Endothelial cell of umbilical vein (primary cell): Measurements from ENCODE around the gene NR3C2. TPM values are rescaled to one million over a fixed set of nuclear protein-coding genes. Genes with fewer than 3 reads are reported as not detected.

ENCODE experiments used
- BruUV-seq: library from RNA; stranded (reverse); fragments of 400-500 nt; replicated peaks from 2 replicates; lab custom pipeline; 2021; lab: Mats Ljungman, UMichigan
- CTCF ChIA-PET: fragments of 300-600, 350-600 bp; sonication (Branson Sonifier 250); formaldehyde crosslinking; loops from one replicate; lab custom pipeline; 2021; ENCODE audit warnings: antibody characterized with exemption, inconsistent platforms; lab: Charles Lee
- POLR2A ChIA-PET: fragments of 300-600, 350-600 bp; sonication (Branson Sonifier 250); formaldehyde crosslinking; loops from one replicate; lab custom pipeline; 2021; ENCODE audit warnings: antibody characterized with exemption, inconsistent platforms; lab: Charles Lee
- DNase-seq: peaks from one replicate; pipeline ENCODE4 v3.0.0-alpha.2; 2011; ENCODE audit warnings: low read depth, low spot score
- FAIRE-seq: peaks from 2 replicates; lab custom pipeline; 2011; peaks lifted over from hg19 to GRCh38; lab: Jason Lieb, UNC
- H2AFZ ChIP-seq: 2 replicates; pipeline ENCODE4 v1.6.0; 2012; ENCODE audit warnings: low read depth, low read length, control low read depth, inconsistent platforms
- H3K27ac ChIP-seq: 2 replicates; pipeline ENCODE4 v1.5.1; 2011; ENCODE audit warnings: low read depth, mild to moderate bottlenecking, control low read depth, low read length, moderate library complexity; ENCODE audit not compliant: insufficient read depth
- H3K27me3 ChIP-seq, 2 experiments: 2 replicates each; pipeline versions ENCODE4 v1.6.0 to v1.6.1; 2011; ENCODE audit warnings: low read length in 2 of 2, mixed read lengths in 1 of 2; ENCODE audit not compliant: control insufficient read depth in 2 of 2, insufficient read depth in 2 of 2
- H3K36me3 ChIP-seq, 2 experiments: 2 replicates in 1 of 2; 3 replicates in 1 of 2; pipeline ENCODE4 v1.5.1; 2011; ENCODE audit warnings: low read length in 2 of 2, mild to moderate bottlenecking in 1 of 2, moderate library complexity in 1 of 2; ENCODE audit not compliant: control insufficient read depth in 2 of 2, insufficient read depth in 2 of 2; ENCODE audit errors: extremely low read depth in 1 of 2
- H3K4me1 ChIP-seq: 3 replicates; pipeline ENCODE4 v1.5.1; 2011; ENCODE audit warnings: mild to moderate bottlenecking, low read length; ENCODE audit not compliant: control insufficient read depth, insufficient read depth; ENCODE audit errors: extremely low read depth
- H3K4me2 ChIP-seq: 2 replicates; pipeline ENCODE4 v1.6.1; 2011; ENCODE audit warnings: low read length, control low read depth, mixed read lengths; ENCODE audit not compliant: insufficient read depth
- H3K4me3 ChIP-seq, 3 experiments: fragments of 200-600 bp in 1 of 3; sonication (generic), shearing (Covaris generic) in 1 of 3; replicated peaks in 1 of 3; 2 replicates each; pipeline ENCODE4 v1.5.1; 2011 to 2016; ENCODE audit warnings: control low read depth in 3 of 3, low read length in 3 of 3, mild to moderate bottlenecking in 2 of 3, inconsistent platforms in 1 of 3, low read depth in 1 of 3, moderate library complexity in 1 of 3; ENCODE audit not compliant: insufficient read depth in 1 of 3
- H3K79me2 ChIP-seq: 2 replicates; pipeline ENCODE4 v1.6.0; 2012; ENCODE audit warnings: low read length, inconsistent platforms; ENCODE audit not compliant: control insufficient read depth, insufficient read depth
- H3K9ac ChIP-seq: replicated peaks from 2 replicates; pipeline ENCODE3; 2011; ENCODE audit warnings: low read length, control low read depth; ENCODE audit not compliant: insufficient read depth; ENCODE audit errors: extremely low read depth
- H3K9me1 ChIP-seq: replicated peaks from 3 replicates; pipeline ENCODE4 v1.6.0; 2011; ENCODE audit warnings: mild to moderate bottlenecking, low read length; ENCODE audit not compliant: control insufficient read depth, insufficient read depth; ENCODE audit errors: extremely low read depth
- H3K9me3 ChIP-seq: replicated peaks from 2 replicates; pipeline ENCODE4 v1.5.1; 2012; ENCODE audit warnings: low read length, inconsistent platforms; ENCODE audit not compliant: control insufficient read depth, insufficient read depth
- H4K20me1 ChIP-seq: replicated peaks from 2 replicates; pipeline ENCODE3; 2011; ENCODE audit warnings: mild to moderate bottlenecking, low read length; ENCODE audit not compliant: control insufficient read depth, insufficient read depth; ENCODE audit errors: extremely low read depth
- EZH2 ChIP-seq: IDR thresholded peaks from 2 replicates; pipeline ENCODE4 v1.6.1; 2012; ENCODE audit warnings: borderline replicate concordance, low read depth, mild to moderate bottlenecking, moderate library complexity, low read length, inconsistent platforms; ENCODE audit not compliant: severe bottlenecking
- FOS ChIP-seq: IDR thresholded peaks from 2 replicates; pipeline ENCODE4 v1.6.1; 2011; ENCODE audit warnings: mild to moderate bottlenecking, low read length, moderate library complexity, borderline replicate concordance; ENCODE audit not compliant: insufficient read depth
- GATA2 ChIP-seq: IDR thresholded peaks from 2 replicates; pipeline ENCODE4 v1.7.0; 2011; ENCODE audit warnings: low read depth, mild to moderate bottlenecking, moderate library complexity, mixed read lengths, low read length; ENCODE audit not compliant: insufficient read length, insufficient read depth
- JUN ChIP-seq: IDR thresholded peaks from 2 replicates; pipeline ENCODE4 v1.6.1; 2011; ENCODE audit warnings: borderline replicate concordance, low read depth; ENCODE audit not compliant: insufficient read length, insufficient read depth
- MYC ChIP-seq: IDR thresholded peaks from one replicate; pipeline ENCODE4 v1.6.1; 2011; ENCODE audit warnings: mild to moderate bottlenecking, low read depth, low read length
- POLR2A ChIP-seq: IDR thresholded peaks from 2 replicates; pipeline ENCODE4 v1.6.1; 2012; ENCODE audit warnings: low read depth, mild to moderate bottlenecking, control low read depth, low read length
- POLR2AphosphoS5 ChIP-seq: IDR thresholded peaks from 2 replicates; pipeline ENCODE4 v1.6.1; 2012; ENCODE audit warnings: low read depth, mild to moderate bottlenecking, control low read depth, low read length, moderate library complexity; ENCODE audit not compliant: insufficient read depth
- dilution Hi-C: fragments of 300-500 bp; cut with MboI; formaldehyde crosslinking; loops from one replicate; pipeline ENCODE4 v1.15.0; 2019; ENCODE audit warnings: low sequenced_read_pairs; ENCODE audit not compliant: extremely low pct_ligation_motif_present
- intact Hi-C: fragments of 100-400 bp; cut with micrococcal nuclease; formaldehyde crosslinking; loops from one replicate; pipeline ENCODE4 v1.10.0; 2022
- polyA plus RNA-seq, 4 experiments: library from polyadenylated mRNA; depleted of rRNA in 3 of 4; stranded (reverse) in 3 of 4; unstranded in 1 of 4; fragments of >200 nt; gene quantifications; 2 replicates each; pipeline versions ENCODE4 v1.2.1 to v1.2.3, GENCODE V29; 2011 to 2012; ENCODE audit warnings: missing spikeins in 1 of 4
- total RNA-seq: library from RNA; stranded (reverse); gene quantifications from 2 replicates; pipeline ENCODE4 v1.2.3, GENCODE V29; 2021
- TF ChIP-seq, protein P1 (sequence below), 2 donors: IDR thresholded peaks; 1 replicate in 1 of 2; 2 replicates in 1 of 2; pipeline ENCODE4 v1.5.1; 2011; ENCODE audit warnings: low read length in 2 of 2, mild to moderate bottlenecking in 2 of 2, moderate library complexity in 2 of 2, control low read depth in 1 of 2, inconsistent platforms in 1 of 2, low read depth in 1 of 2; ENCODE audit not compliant: insufficient read depth in 1 of 2; ENCODE audit errors: extremely low read depth in 1 of 2
- TF ChIP-seq, protein P2 (sequence below): IDR thresholded peaks from 2 replicates; pipeline ENCODE4 v1.6.1; 2011; ENCODE audit not compliant: insufficient read depth, insufficient read length

Gene NR3C2
- total and polyA plus RNA-seq, 2 donors (not counting 3 experiments of a cell fraction or from before 2014, with no cell fraction given) = 4.8 to 16.4 TPM

DNA sequence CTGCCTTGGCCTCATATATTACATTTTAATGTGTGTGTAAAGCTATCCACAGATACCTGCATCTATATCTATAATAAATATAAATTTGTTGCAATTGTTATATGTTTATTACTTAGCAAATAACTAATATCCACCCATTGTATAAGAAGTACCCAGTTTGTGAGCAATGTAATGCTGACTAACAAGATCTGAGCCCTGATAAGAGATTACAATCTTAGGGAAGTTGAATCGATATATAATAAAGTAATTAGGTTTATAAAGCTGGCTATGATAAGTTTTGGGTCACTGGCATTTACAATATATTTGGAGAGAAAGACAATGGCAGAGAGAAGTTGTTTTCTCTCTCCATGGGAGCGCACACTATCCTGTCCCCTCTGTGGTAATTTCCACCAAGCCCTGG lies 280.6 kb downstream of the NR3C2 start:
- no peak overlapping the region for H3K4me2 ChIP-seq
- ChIA-PET POLR2A (no interaction called here), CTCF (no interaction called here)
- no peaks in the 10 kb centered on the region for H3K4me1 ChIP-seq
- TF ChIP-seq GATA2 (no peak), POLR2AphosphoS5 (no peak), EZH2 (no peak), JUN (no peak), FOS (no peak), MYC (no peak), POLR2A (no peak)
- TF ChIP-seq, protein P1, sequence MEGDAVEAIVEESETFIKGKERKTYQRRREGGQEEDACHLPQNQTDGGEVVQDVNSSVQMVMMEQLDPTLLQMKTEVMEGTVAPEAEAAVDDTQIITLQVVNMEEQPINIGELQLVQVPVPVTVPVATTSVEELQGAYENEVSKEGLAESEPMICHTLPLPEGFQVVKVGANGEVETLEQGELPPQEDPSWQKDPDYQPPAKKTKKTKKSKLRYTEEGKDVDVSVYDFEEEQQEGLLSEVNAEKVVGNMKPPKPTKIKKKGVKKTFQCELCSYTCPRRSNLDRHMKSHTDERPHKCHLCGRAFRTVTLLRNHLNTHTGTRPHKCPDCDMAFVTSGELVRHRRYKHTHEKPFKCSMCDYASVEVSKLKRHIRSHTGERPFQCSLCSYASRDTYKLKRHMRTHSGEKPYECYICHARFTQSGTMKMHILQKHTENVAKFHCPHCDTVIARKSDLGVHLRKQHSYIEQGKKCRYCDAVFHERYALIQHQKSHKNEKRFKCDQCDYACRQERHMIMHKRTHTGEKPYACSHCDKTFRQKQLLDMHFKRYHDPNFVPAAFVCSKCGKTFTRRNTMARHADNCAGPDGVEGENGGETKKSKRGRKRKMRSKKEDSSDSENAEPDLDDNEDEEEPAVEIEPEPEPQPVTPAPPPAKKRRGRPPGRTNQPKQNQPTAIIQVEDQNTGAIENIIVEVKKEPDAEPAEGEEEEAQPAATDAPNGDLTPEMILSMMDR (IDR thresholded peaks at IDR 0.05; ENCODE audit: extremely low read depth in 1 of 2, insufficient read depth in 1 of 2, low read depth in 1 of 2, low read length in 2 of 2) = no peak
- TF ChIP-seq, protein P2, sequence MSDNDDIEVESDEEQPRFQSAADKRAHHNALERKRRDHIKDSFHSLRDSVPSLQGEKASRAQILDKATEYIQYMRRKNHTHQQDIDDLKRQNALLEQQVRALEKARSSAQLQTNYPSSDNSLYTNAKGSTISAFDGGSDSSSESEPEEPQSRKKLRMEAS = no peak
- H3K36me3 ChIP-seq = no peaks in the 10 kb centered on the region
- dilution Hi-C loops (no loop called here), intact Hi-C loops (no loop called here)
- H3K79me2 ChIP-seq = no peaks in the 10 kb centered on the region
- no peak overlapping the region for H3K27ac ChIP-seq
- no peaks in the 10 kb centered on the region for H3K9me3 ChIP-seq
- H4K20me1 ChIP-seq = no peaks in the 10 kb centered on the region
- H3K27me3 ChIP-seq = no peaks in the 10 kb centered on the region
- no peak overlapping the region for H2AFZ ChIP-seq
- DNase-seq (no peak), FAIRE-seq (no peak)
- BruUV-seq = no TSS peak
- H3K9ac ChIP-seq = no peak overlapping the region
- H3K9me1 ChIP-seq = no peaks in the 10 kb centered on the region
- no peak overlapping the region for H3K4me3 ChIP-seq
